Fibroblast of mammary gland (primary cell): ENCODE measurements around the gene OR10G3.

Experiments
- DNase-seq: peaks from one replicate; pipeline ENCODE4 v3.0.0-alpha.2; 2010; ENCODE audit warnings: low read depth
- H3K4me3 ChIP-seq: 2 replicates; pipeline ENCODE4 v1.5.1; 2011; ENCODE audit warnings: low read depth, mild to moderate bottlenecking, low read length, moderate library complexity; ENCODE audit not compliant: control insufficient read depth
- TF ChIP-seq, protein P1 (sequence below): conservative IDR thresholded peaks from 2 replicates; pipeline ENCODE4 v1.5.1; 2011; ENCODE audit warnings: low read depth, low read length, inconsistent platforms; ENCODE audit not compliant: control insufficient read depth, insufficient read depth

The OR10G3 gene

DNA sequence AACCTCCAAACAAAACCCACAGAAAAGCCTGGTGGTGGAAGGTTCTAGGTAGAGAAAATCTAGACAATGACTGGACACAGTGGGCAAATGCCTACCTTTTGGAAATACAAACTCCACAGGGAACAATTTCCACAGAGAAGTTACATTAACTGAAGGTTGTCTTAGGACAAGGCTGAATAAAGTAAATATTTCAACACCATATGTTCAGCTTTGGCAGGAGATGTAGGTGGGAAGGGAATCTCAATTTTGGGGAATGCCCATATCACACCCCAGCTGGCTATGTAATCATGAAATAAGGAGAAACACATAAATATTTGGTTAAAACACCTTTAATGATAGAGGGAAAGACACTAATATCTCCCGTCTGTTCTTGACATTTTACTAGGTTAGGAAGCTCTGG, 59.1 kb downstream of the OR10G3 start:
- DNase-seq: no peak
- no peak overlapping the region for H3K4me3 ChIP-seq
- TF ChIP-seq, protein P1, sequence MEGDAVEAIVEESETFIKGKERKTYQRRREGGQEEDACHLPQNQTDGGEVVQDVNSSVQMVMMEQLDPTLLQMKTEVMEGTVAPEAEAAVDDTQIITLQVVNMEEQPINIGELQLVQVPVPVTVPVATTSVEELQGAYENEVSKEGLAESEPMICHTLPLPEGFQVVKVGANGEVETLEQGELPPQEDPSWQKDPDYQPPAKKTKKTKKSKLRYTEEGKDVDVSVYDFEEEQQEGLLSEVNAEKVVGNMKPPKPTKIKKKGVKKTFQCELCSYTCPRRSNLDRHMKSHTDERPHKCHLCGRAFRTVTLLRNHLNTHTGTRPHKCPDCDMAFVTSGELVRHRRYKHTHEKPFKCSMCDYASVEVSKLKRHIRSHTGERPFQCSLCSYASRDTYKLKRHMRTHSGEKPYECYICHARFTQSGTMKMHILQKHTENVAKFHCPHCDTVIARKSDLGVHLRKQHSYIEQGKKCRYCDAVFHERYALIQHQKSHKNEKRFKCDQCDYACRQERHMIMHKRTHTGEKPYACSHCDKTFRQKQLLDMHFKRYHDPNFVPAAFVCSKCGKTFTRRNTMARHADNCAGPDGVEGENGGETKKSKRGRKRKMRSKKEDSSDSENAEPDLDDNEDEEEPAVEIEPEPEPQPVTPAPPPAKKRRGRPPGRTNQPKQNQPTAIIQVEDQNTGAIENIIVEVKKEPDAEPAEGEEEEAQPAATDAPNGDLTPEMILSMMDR: no peak

DNA sequence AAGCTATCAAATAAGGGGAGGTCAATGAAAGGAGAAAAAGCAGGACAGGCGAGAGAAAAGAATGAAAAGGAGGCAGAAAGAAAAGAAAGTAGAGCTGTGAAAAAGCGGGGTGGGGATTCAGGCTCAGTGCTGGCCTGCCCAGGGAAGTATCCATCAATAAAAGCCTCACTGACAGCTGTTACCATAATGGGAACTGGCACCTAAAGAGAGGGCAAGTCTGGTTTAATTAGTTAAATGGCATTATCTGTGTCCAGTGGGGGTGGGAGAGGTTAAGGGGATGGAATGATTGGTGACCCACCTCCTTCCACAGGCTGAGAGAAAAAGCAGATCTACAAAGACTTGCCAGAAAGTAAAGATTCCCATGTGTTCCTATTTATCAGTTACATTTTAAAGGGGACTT, 61.2 kb downstream of the OR10G3 start:
- TF ChIP-seq, protein P1: no peak
- H3K4me3 ChIP-seq: no peak overlapping the region
- DNase-seq: no peak
